ENCODE data around the gene PEX5L. TPM values are rescaled to one million over a fixed set of nuclear protein-coding genes. Genes with fewer than 3 reads are reported as not detected.

Gene PEX5L
- total and polyA plus RNA-seq, 2 donors (not counting 1 experiment from before 2014, with no cell fraction given): 0.52 to 5.9 TPM

- no peaks in the 10 kb centered on the region for H3K9me3 ChIP-seq (ENCODE audit: control insufficient read depth, insufficient read depth, low read depth, low read length)
- H3K9ac ChIP-seq (ENCODE audit: insufficient read depth, low read length): no peak overlapping the region
- peak overlapping the region; percentile 68 for H3K4me2 ChIP-seq (ENCODE audit: extremely low read depth, insufficient read depth, low read length)
- no peaks in the 10 kb centered on the region for H3K79me2 ChIP-seq (ENCODE audit: control insufficient read depth, insufficient read depth, low read length)
- DNase-seq (ENCODE audit: low read depth in 2 of 2): peak; percentile 85 to 89
- no peaks in the 10 kb centered on the region for H3K36me3 ChIP-seq (ENCODE audit: control insufficient read depth, insufficient read depth, low read length)
- no peaks in the 10 kb centered on the region for H4K20me1 ChIP-seq (ENCODE audit: control insufficient read depth, extremely low read depth, insufficient read depth, low read length)
- H3K4me3 ChIP-seq (replicated peaks in 1 of 4; ENCODE audit: control extremely low read depth in 1 of 4, insufficient read depth in 1 of 4, low read depth in 3 of 4, low read length in 4 of 4): peak overlapping the region in 1 of 4 experiments; percentile 16
- H3K27ac ChIP-seq (ENCODE audit: insufficient read depth, low read length): peak overlapping the region; percentile 86
- H3K4me1 ChIP-seq (ENCODE audit: control insufficient read depth, extremely low read depth, insufficient read depth, low read length): no peaks in the 10 kb centered on the region
- H3K27me3 ChIP-seq (ENCODE audit: control insufficient read depth, insufficient read depth, low read length): no peaks in the 10 kb centered on the region
- no peak for TF ChIP-seq EZH2 (IDR thresholded peaks at IDR 0.05; ENCODE audit: low read length, missing control alignments)
- TF ChIP-seq CTCF (conservative IDR thresholded peaks at IDR 0.05 in 1 of 2, IDR thresholded peaks at IDR 0.05 in 1 of 2; ENCODE audit: low read depth in 1 of 2, low read length in 2 of 2): peak; percentile 80 to 82
- peak overlapping the region; percentile 93 for H2AFZ ChIP-seq (ENCODE audit: low read length)
Measured at GRCh38 chr3:179811321-179812095, 225.2 kb downstream of the PEX5L start.

GRCh38 chr3:179809639-179810038 lies 227.1 kb downstream of the PEX5L start:
- Histone ChIP-seq H3K79me2 (ENCODE audit: control insufficient read depth, insufficient read depth, low read length) (no peaks in the 10 kb centered on the region), H3K9me3 (ENCODE audit: control insufficient read depth, insufficient read depth, low read depth, low read length) (no peaks in the 10 kb centered on the region), H3K4me1 (ENCODE audit: control insufficient read depth, extremely low read depth, insufficient read depth, low read length) (no peaks in the 10 kb centered on the region), H3K9ac (ENCODE audit: insufficient read depth, low read length) (no peak overlapping the region), H3K4me2 (ENCODE audit: extremely low read depth, insufficient read depth, low read length) (no peak overlapping the region), H3K27ac (ENCODE audit: insufficient read depth, low read length) (no peak overlapping the region), H4K20me1 (ENCODE audit: control insufficient read depth, extremely low read depth, insufficient read depth, low read length) (no peaks in the 10 kb centered on the region), H3K4me3 (replicated peaks in 1 of 4; ENCODE audit: control extremely low read depth in 1 of 4, insufficient read depth in 1 of 4, low read depth in 3 of 4, low read length in 4 of 4) (no peak overlapping the region), H2AFZ (ENCODE audit: low read length) (no peak overlapping the region), H3K36me3 (ENCODE audit: control insufficient read depth, insufficient read depth, low read length) (no peaks in the 10 kb centered on the region), H3K27me3 (ENCODE audit: control insufficient read depth, insufficient read depth, low read length) (no peaks in the 10 kb centered on the region)
- DNase-seq (ENCODE audit: low read depth in 2 of 2): no peak
- no peak for TF ChIP-seq CTCF (conservative IDR thresholded peaks at IDR 0.05 in 1 of 2, IDR thresholded peaks at IDR 0.05 in 1 of 2; ENCODE audit: low read depth in 1 of 2, low read length in 2 of 2)
- no peak for TF ChIP-seq EZH2 (IDR thresholded peaks at IDR 0.05; ENCODE audit: low read length, missing control alignments)

GRCh38 chr3:179807588-179807987 lies 229.1 kb downstream of the PEX5L start:
- TF ChIP-seq EZH2 (IDR thresholded peaks at IDR 0.05; ENCODE audit: low read length, missing control alignments) (no peak), CTCF (conservative IDR thresholded peaks at IDR 0.05 in 1 of 2, IDR thresholded peaks at IDR 0.05 in 1 of 2; ENCODE audit: low read depth in 1 of 2, low read length in 2 of 2) (no peak)
- Histone ChIP-seq H4K20me1 (ENCODE audit: control insufficient read depth, extremely low read depth, insufficient read depth, low read length) (no peaks in the 10 kb centered on the region), H3K27ac (ENCODE audit: insufficient read depth, low read length) (no peak overlapping the region), H3K4me1 (ENCODE audit: control insufficient read depth, extremely low read depth, insufficient read depth, low read length) (no peaks in the 10 kb centered on the region), H3K79me2 (ENCODE audit: control insufficient read depth, insufficient read depth, low read length) (no peaks in the 10 kb centered on the region), H3K9ac (ENCODE audit: insufficient read depth, low read length) (no peak overlapping the region), H3K4me2 (ENCODE audit: extremely low read depth, insufficient read depth, low read length) (no peak overlapping the region), H3K4me3 (replicated peaks in 1 of 4; ENCODE audit: control extremely low read depth in 1 of 4, insufficient read depth in 1 of 4, low read depth in 3 of 4, low read length in 4 of 4) (no peak overlapping the region), H2AFZ (ENCODE audit: low read length) (no peak overlapping the region), H3K27me3 (ENCODE audit: control insufficient read depth, insufficient read depth, low read length) (no peaks in the 10 kb centered on the region), H3K36me3 (ENCODE audit: control insufficient read depth, insufficient read depth, low read length) (no peaks in the 10 kb centered on the region), H3K9me3 (ENCODE audit: control insufficient read depth, insufficient read depth, low read depth, low read length) (no peaks in the 10 kb centered on the region)
- DNase-seq (ENCODE audit: low read depth in 2 of 2): no peak

Data from fibroblast of lung (primary cell).